Esophagus squamous epithelium (tissue), 5 donors: ENCODE data around the gene ARID2. TPM values are rescaled to one million over a fixed set of nuclear protein-coding genes. Genes with fewer than 3 reads are reported as not detected.

ENCODE experiments used
- DNase-seq: peaks from one replicate; lab custom pipeline; 2025; lab: John Stamatoyannopoulos, UW
- H3K27ac ChIP-seq, 4 donors: fragments of 200-600 bp; sonication (generic); one replicate each; pipeline ENCODE4 v1.5.1; 2016 to 2019; ENCODE audit warnings: mild to moderate bottlenecking in 1 of 4
- H3K27me3 ChIP-seq, 4 donors: fragments of 200-600 bp; sonication (generic); 1 replicate in 3 of 4; 2 replicates in 1 of 4; pipeline versions ENCODE4 v1.5.1 to v1.6.0; 2017 to 2021; ENCODE audit warnings: antibody characterized with exemption in 1 of 4
- H3K36me3 ChIP-seq, 3 donors: fragments of 200-600 bp; sonication (generic); one replicate each; pipeline ENCODE4 v1.5.1; 2016 to 2019
- H3K4me1 ChIP-seq, 3 donors: fragments of 200-600 bp; sonication (generic); one replicate each; pipeline ENCODE4 v1.5.1; 2017 to 2019
- H3K4me3 ChIP-seq, 4 donors: fragments of 200-600 bp; sonication (generic); 1 replicate in 3 of 4; 2 replicates in 1 of 4; pipeline ENCODE4 v1.5.1; 2016 to 2019; ENCODE audit warnings: mild to moderate bottlenecking in 2 of 4, moderate library complexity in 1 of 4
- H3K9me3 ChIP-seq, 3 donors: fragments of 200-600 bp; sonication (generic); one replicate each; pipeline ENCODE4 v1.5.1; 2016 to 2019
- CTCF ChIP-seq, 6 experiments: fragments of 450-650 bp in 4 of 6; fragments of 200-600 bp in 2 of 6; sonication (generic) in 2 of 6; IDR thresholded peaks; one replicate each; pipeline ENCODE4 v1.5.1; 2016 to 2019; ENCODE audit warnings: antibody characterized with exemption in 6 of 6, mild to moderate bottlenecking in 4 of 6, moderate library complexity in 4 of 6
- POLR2A ChIP-seq, 4 donors: fragments of 450-650 bp; IDR thresholded peaks; one replicate each; pipeline ENCODE4 v1.6.1; 2017; ENCODE audit warnings: antibody characterized with exemption in 4 of 4, mild to moderate bottlenecking in 4 of 4, moderate library complexity in 3 of 4
- WGBS, 2 donors: methylation state at CpG; one replicate each; pipeline ENCODE4 v1.1.5; 2018; 5-methylcytosine and 5-hydroxymethylcytosine counted together
- intact Hi-C: fragments of 100-400 bp; cut with DNase I; formaldehyde crosslinking; loops from one replicate; pipeline ENCODE4 v1.15.0; 2022
- total RNA-seq, 4 donors: library from RNA; depleted of rRNA; stranded (reverse); fragments of >200 nt; gene quantifications; one replicate each; pipeline ENCODE4 v1.1.0, GENCODE V29; 2016
- donor health status: DM: yes; HTN: yes; CAD: no.

The ARID2 gene
- total RNA-seq, 4 donors from 2014 or later, result 15.3 to 38.1 (median 22.1) TPM

- WGBS, 2 donors, result 96 to 100% methylated on average over 1 of the region's 1 CpG
- TF ChIP-seq POLR2A (IDR thresholded peaks at IDR 0.05) (no peak), CTCF (IDR thresholded peaks at IDR 0.05) (no peak)
- Histone ChIP-seq H3K27ac (no peak overlapping the region), H3K36me3 (no peaks in the 10 kb centered on the region), H3K27me3 (no peaks in the 10 kb centered on the region), H3K9me3 (no peaks in the 10 kb centered on the region), H3K4me1 (no peaks in the 10 kb centered on the region), H3K4me3 (no peak overlapping the region)
- DNase-seq, result no peak
- intact Hi-C loops, result no loop called here
These were observed 42.2 kb upstream of the ARID2 start for GRCh38 chr12:45687081-45688015.

- DNase-seq, result no peak
- TF ChIP-seq CTCF (IDR thresholded peaks at IDR 0.05), result no peak
- TF ChIP-seq POLR2A (IDR thresholded peaks at IDR 0.05), result no peak
- Histone ChIP-seq H3K4me3 (no peak overlapping the region), H3K9me3 (no peaks in the 10 kb centered on the region), H3K27me3 (no peaks in the 10 kb centered on the region), H3K36me3 (no peaks in the 10 kb centered on the region), H3K27ac (no peak overlapping the region), H3K4me1 (no peaks in the 10 kb centered on the region)
- intact Hi-C loops, result no loop called here
These were observed 41.3 kb upstream of the ARID2 start for GRCh38 chr12:45688183-45688582.

GRCh38 chr12:45695035-45695434 is 34.5 kb upstream of the ARID2 start:
- intact Hi-C loops, result no loop called here

GRCh38 chr12:45695606-45696005 is 33.9 kb upstream of the ARID2 start:
- DNase-seq, result no peak
- TF ChIP-seq CTCF (IDR thresholded peaks at IDR 0.05) (no peak), POLR2A (IDR thresholded peaks at IDR 0.05) (no peak)
- Histone ChIP-seq H3K27me3 (no peaks in the 10 kb centered on the region), H3K27ac (no peak overlapping the region), H3K9me3 (no peaks in the 10 kb centered on the region), H3K36me3 (no peaks in the 10 kb centered on the region), H3K4me3 (no peak overlapping the region), H3K4me1 (no peaks in the 10 kb centered on the region)
- intact Hi-C loops, result no loop called here

More at GRCh38 chr12:45695035-45695434, 34.5 kb upstream of the ARID2 start:
- H3K27ac ChIP-seq, result no peak overlapping the region
- no peak overlapping the region for H3K4me3 ChIP-seq
- no peaks in the 10 kb centered on the region for H3K27me3 ChIP-seq
- 66 to 87% methylated on average over 2 of the region's 2 CpGs for WGBS, 2 donors
- H3K4me1 ChIP-seq, result no peaks in the 10 kb centered on the region
- TF ChIP-seq CTCF (IDR thresholded peaks at IDR 0.05) (no peak), POLR2A (IDR thresholded peaks at IDR 0.05) (no peak)
- no peaks in the 10 kb centered on the region for H3K36me3 ChIP-seq
- H3K9me3 ChIP-seq, result no peaks in the 10 kb centered on the region
- no peak for DNase-seq

GRCh38 chr12:45696049-45696448 is 33.5 kb upstream of the ARID2 start:
- no peak overlapping the region for H3K4me3 ChIP-seq
- no peaks in the 10 kb centered on the region for H3K36me3 ChIP-seq
- no peaks in the 10 kb centered on the region for H3K4me1 ChIP-seq
- no peak for DNase-seq
- no peaks in the 10 kb centered on the region for H3K9me3 ChIP-seq
- intact Hi-C loops, result no loop called here
- H3K27me3 ChIP-seq, result no peaks in the 10 kb centered on the region
- no peak overlapping the region for H3K27ac ChIP-seq
- 94 to 100% methylated on average over 2 to 3 of the region's 7 CpGs for WGBS, 2 donors
- TF ChIP-seq POLR2A (IDR thresholded peaks at IDR 0.05) (no peak), CTCF (IDR thresholded peaks at IDR 0.05) (no peak)
